GM18858 (cell line): ENCODE data around the gene TCF7L2.

Experiments used
- ATAC-seq: cut with Tn5 transposase; IDR thresholded peaks from one replicate; pipeline ENCODE4 v1.9.1; 2021; ENCODE audit not compliant: unreplicated experiment

TCF7L2 gene

GRCh38 chr10:113175176-113175575 lies 225.1 kb downstream of the TCF7L2 start:
- ATAC-seq: no peak

DNA sequence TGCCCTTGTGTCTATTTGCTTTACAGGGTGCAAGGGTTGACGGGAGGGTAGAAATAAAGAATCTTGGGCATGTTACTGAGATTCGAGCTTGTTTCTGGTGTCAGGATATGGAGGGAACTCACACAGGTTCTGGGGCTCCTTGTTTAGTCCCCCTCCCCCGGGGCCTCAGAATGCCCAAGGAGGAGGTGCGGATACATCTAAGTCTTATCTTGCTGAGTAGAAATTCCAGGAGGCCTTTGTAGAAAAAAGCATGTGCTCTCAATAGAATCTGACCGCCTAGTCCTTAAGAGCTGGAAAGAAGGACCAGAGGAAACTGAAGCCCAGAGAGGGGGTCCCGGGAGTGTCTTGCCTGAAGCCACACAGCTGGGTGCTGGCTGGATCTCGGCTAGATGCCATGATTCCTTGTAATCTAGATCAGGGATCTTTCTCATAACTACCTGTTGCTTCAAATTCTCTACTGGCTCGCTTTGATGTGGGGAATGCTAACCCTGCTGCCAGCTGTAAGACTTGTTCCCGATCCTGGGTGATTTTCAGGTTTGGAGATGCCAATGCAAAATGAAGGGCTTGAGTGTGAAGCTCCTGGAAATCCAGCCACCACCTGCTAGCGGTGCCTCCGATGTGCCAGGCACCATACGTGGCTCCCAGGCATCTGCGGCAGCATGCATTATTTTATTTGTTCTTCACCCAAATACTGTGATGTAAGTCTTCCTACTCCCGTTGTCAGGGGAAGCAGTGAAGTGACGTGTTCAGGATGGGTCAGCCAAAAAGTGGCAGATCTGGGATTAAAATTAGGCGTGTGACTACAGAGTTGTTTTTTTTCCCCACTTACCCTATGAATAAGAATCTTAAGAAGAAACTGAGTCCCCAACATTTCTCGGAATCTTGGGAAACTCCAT lies 226.0 kb downstream of the TCF7L2 start:
- no peak for ATAC-seq

GRCh38 chr10:113176652-113177155 lies 226.7 kb downstream of the TCF7L2 start:
- ATAC-seq: no peak

- ATAC-seq: no peak
Observed at GRCh38 chr10:113177156-113177935, 227.3 kb downstream of the TCF7L2 start.

- no peak for ATAC-seq
Observed at GRCh38 chr10:113177936-113178335, 227.9 kb downstream of the TCF7L2 start.

GRCh38 chr10:113178771-113179170 lies 228.7 kb downstream of the TCF7L2 start:
- no peak for ATAC-seq

DNA sequence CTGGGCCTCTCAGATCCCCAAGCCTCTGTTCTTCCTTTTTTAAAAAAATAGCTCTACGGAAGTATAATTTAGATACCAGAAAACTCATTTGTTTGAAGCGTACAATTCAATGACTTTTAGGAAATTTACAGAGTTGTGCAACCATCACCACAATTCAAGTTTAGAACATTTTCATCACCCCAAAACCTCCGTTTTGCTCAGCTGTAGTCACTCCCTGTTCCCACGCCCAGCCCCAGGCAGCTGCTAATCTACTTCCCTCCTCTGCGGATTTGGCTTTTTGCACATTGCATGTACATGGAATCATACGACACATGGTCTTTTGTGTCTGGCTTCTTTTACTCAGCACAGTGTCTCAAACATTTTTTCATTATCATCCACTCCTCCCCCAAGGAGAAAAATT lies 229.2 kb downstream of the TCF7L2 start:
- ATAC-seq: no peak

DNA sequence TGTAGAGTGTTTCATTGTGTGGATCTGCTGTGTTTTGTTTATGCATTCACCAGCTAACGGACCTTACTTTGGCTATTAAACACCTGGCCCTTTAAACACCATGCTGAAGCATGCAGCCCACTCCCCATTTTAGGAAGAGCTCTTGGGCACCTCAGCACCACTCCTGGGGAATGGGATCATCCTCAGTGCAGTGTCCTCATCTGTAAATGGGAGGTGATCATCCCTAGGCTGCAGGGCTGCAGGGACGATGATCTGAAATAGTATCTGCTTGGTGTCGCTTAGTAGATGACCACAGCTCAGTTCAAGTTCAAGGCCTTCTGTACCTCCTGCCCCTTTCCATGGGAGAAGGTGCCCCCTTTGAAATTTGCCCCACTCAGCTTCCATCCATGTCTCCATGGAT lies 229.9 kb downstream of the TCF7L2 start:
- ATAC-seq: no peak

- ATAC-seq: no peak
Observed at GRCh38 chr10:113180401-113181154, 230.5 kb downstream of the TCF7L2 start.

- ATAC-seq: no peak
Observed at GRCh38 chr10:113182154-113182553, 232.1 kb downstream of the TCF7L2 start.

GRCh38 chr10:113183573-113183972 lies 233.5 kb downstream of the TCF7L2 start:
- no peak for ATAC-seq

GRCh38 chr10:113187063-113187777 lies 237.2 kb downstream of the TCF7L2 start:
- no peak for ATAC-seq

DNA sequence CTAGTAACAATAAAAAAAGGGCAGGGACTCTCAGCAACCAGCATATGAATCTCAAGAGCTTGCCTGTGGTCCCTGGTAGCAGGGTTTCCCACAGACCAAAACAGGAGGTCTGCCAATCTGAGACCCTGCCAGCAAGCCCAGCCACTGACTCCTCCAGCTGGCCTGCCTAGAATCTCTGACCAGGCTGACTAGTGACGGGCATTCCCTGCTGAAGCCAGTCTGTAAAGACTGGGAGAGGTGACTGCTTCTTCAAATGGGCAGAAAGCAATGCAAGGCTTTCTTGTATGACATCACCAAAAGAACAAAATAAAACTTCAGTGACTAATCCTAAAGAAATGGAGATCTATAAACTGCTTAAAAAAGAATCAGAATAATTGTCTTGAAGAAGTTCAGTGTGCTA lies 249.4 kb downstream of the TCF7L2 start:
- no peak for ATAC-seq

GRCh38 chr10:113202011-113202410 lies 252.0 kb downstream of the TCF7L2 start:
- ATAC-seq: no peak

DNA sequence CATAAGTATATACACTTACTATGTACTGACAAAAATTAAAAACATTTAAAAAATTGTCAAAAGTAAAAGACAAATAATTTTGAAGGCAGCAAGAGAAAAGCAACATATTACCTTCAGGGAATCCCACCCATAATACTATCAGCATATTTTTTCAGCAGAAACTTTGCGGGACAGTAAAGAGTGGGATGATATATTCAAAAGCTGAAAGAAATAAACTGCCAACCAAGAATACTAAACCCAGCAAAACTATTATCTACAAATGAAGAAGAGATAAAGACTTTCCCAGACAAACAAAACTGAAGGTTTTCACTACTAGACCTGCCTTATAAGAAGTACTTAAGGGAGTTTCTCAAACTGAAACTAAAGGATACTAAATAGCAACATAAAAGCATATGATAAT lies 257.9 kb downstream of the TCF7L2 start:
- no peak for ATAC-seq

GRCh38 chr10:113213035-113213434 lies 263.0 kb downstream of the TCF7L2 start:
- no peak for ATAC-seq

DNA sequence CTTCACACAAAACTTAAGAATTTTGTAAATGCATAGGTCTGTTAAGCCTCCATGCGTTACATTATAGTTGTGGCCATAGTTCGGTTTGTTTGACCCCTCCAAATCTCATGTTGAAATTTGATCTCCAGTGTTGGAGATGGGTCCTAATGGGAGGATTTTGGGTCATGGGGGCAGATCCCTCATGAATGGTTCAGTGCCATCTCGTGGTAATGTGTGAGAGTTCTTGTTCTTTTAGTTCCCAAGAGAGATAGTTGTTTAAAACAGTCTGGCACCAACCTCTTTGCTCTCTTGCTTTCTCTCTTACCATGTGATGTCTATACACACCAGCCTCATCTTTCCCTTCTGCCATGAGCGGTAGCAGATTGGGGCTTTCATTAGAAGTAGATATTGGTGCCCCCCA lies 264.3 kb downstream of the TCF7L2 start:
- no peak for ATAC-seq

DNA sequence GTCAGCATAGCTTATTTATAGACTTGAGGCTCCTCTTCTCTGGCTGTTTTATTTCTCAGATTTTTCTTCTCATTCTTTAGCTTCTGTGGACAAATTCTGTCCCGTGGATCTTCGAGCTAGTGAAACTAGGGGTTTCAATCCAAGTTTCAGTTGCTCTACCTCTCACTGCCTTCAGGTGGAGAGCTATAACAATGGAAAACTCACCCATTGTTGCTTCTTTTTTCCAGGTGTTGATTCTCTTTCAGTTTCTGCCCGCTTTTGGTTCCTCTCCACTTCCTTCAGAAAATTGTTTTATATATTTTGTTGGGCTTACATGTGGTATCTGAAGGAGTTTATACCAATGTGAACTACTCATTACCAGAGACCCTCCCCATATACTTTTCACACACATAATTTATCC lies 266.1 kb downstream of the TCF7L2 start:
- ATAC-seq: no peak
